Activated T-cell treated with anti-CD3 and anti-CD28 coated beads, Interleukin-2, amount 50 U/mL, for 72 hours (primary cell): ENCODE results near the gene MRPS27. TPM values are rescaled to one million over a fixed set of nuclear protein-coding genes. Genes with fewer than 3 reads are reported as not detected.

Experiments
- ATAC-seq, 2 donors: fragments of 150-1000 bp; cut with Tn5 transposase; replicated peaks in 1 of 2; 2 replicates each; pipeline ENCODE4 v1.10.0; 2021; ENCODE audit warnings: moderate library complexity in 2 of 2, mild to moderate bottlenecking in 1 of 2
- DNase-seq, 2 donors: peaks; one replicate each; pipeline ENCODE4 v3.0.0; 2021 to 2022; ENCODE audit warnings: mixed read lengths in 1 of 2
- H3K27ac Mint-ChIP-seq: one replicate; pipeline ENCODE4 v1.8.0; 2022; ENCODE audit warnings: mild to moderate bottlenecking, moderate library complexity, mixed read lengths
- H3K27me3 Mint-ChIP-seq: one replicate; pipeline ENCODE4 v1.8.0; 2022; ENCODE audit warnings: low read depth, mixed read lengths
- H3K36me3 Mint-ChIP-seq, 2 donors: one replicate each; pipeline ENCODE4 v1.8.0; 2022; ENCODE audit warnings: mixed read lengths in 2 of 2, mild to moderate bottlenecking in 1 of 2; ENCODE audit not compliant: insufficient read depth in 2 of 2
- H3K4me1 Mint-ChIP-seq: one replicate; pipeline ENCODE4 v1.8.0; 2022; ENCODE audit warnings: low read depth, mixed read lengths
- H3K4me3 Mint-ChIP-seq, 2 donors: one replicate each; pipeline ENCODE4 v1.8.0; 2022; ENCODE audit warnings: mild to moderate bottlenecking in 2 of 2, mixed read lengths in 2 of 2, moderate library complexity in 2 of 2
- H3K9me3 Mint-ChIP-seq, 2 donors: one replicate each; pipeline ENCODE4 v1.8.0; 2022; ENCODE audit warnings: mixed read lengths in 2 of 2
- total RNA-seq, 2 donors: library from RNA; stranded (reverse); gene quantifications; one replicate each; pipeline ENCODE4 v1.2.3, GENCODE V29; 2022

Gene MRPS27
- total RNA-seq, 2 donors from 2014 or later, result 80.5 to 83.7 TPM

DNA sequence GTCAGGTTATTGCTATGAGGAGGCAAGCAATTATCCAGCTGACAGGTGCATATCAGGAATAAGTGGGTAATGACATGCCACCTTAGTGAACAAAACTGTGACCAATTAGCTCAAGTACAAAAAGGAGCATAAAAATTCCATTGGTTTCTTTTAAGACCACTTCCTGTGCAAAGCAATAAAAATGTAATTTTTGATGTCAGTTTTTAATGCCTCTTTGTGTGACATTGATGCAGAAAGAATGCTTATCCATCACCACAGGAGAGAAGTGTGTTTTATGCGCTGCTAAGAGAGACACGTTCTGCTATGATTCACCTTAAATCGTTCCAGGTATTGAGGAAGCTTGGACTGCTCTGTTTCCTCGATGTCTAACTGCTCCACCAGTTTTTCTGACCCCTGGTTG, 96.7 kb downstream of the MRPS27 start:
- ATAC-seq (no peak), DNase-seq (no peak)
- no peak overlapping the region for H3K4me3 Mint-ChIP-seq
- no peaks in the 10 kb centered on the region for H3K27me3 Mint-ChIP-seq
- H3K36me3 Mint-ChIP-seq, result peaks cover 13 to 33% of the 10 kb centered on the region in 2 donors
- H3K27ac Mint-ChIP-seq, result no peak overlapping the region
- no peaks in the 10 kb centered on the region for H3K4me1 Mint-ChIP-seq
- H3K9me3 Mint-ChIP-seq, result no peaks in the 10 kb centered on the region

- no peak for ATAC-seq
Observed at GRCh38 chr5:72222521-72222920, 97.5 kb downstream of the MRPS27 start.

DNA sequence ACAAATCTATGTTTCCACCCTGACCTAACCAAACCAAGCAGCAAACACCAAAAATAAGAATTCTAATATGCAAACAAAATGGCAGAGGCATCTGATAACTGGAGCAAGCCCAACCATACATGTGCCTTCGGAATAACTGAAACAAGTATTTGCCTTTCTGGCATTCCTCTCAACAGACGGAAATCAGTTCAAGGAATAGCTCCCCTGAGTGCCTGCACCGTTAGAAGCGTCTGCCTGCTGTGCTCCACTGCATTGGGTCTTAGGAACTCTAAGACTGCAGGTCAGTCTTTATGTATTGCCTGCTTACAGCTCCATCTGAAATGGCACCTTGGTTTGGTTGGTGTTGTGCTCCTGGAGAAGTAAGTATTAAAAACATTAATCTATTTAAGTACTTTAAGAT, 98.5 kb downstream of the MRPS27 start:
- no peaks in the 10 kb centered on the region for H3K9me3 Mint-ChIP-seq
- no peaks in the 10 kb centered on the region for H3K27me3 Mint-ChIP-seq
- no peak for DNase-seq
- no peak for ATAC-seq
- H3K4me3 Mint-ChIP-seq, result no peak overlapping the region
- peaks cover 16 to 41% of the 10 kb centered on the region in 2 donors for H3K36me3 Mint-ChIP-seq
- no peaks in the 10 kb centered on the region for H3K4me1 Mint-ChIP-seq
- H3K27ac Mint-ChIP-seq, result no peak overlapping the region

More at GRCh38 chr5:72222521-72222920, 97.5 kb downstream of the MRPS27 start:
- H3K4me3 Mint-ChIP-seq, result no peak overlapping the region
- H3K4me1 Mint-ChIP-seq, result no peaks in the 10 kb centered on the region
- peaks cover 17 to 35% of the 10 kb centered on the region in 2 donors for H3K36me3 Mint-ChIP-seq
- no peaks in the 10 kb centered on the region for H3K27me3 Mint-ChIP-seq
- no peak for DNase-seq
- no peaks in the 10 kb centered on the region for H3K9me3 Mint-ChIP-seq
- H3K27ac Mint-ChIP-seq, result no peak overlapping the region

DNA sequence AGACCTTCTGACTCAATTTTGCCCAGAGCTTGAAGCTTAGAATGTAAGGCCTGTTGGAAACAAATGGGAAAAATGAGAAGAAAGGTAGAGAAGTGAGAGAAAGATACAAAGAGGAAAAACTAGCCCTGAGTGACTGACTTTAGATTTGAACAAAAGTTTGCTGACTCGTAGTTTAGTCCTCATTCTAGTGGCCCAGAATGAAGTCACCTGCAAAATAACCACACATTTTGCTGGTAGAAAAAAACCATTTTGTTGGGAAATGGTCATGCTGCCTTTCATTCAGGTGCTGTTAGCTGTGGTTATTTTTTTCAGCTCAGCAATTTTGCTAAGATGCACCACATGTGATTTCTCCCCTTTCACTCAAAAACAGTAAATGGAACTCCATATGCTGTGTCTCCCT, 98.9 kb downstream of the MRPS27 start:
- Mint-ChIP-seq H3K4me3 (no peak overlapping the region), H3K27ac (no peak overlapping the region), H3K27me3 (no peaks in the 10 kb centered on the region), H3K9me3 (no peaks in the 10 kb centered on the region), H3K36me3 (peaks cover 15 to 41% of the 10 kb centered on the region in 2 donors), H3K4me1 (no peaks in the 10 kb centered on the region)
- ATAC-seq (no peak), DNase-seq (no peak)

- H3K36me3 Mint-ChIP-seq, result peaks cover 13 to 32% of the 10 kb centered on the region in 2 donors
- H3K4me3 Mint-ChIP-seq, result no peak overlapping the region
- H3K27ac Mint-ChIP-seq, result no peak overlapping the region
- H3K9me3 Mint-ChIP-seq, result peaks cover 0 to 1% of the 10 kb centered on the region in 2 donors
- ATAC-seq (no peak), DNase-seq (no peak)
- H3K4me1 Mint-ChIP-seq, result peaks cover 6% of the 10 kb centered on the region
- H3K27me3 Mint-ChIP-seq, result no peaks in the 10 kb centered on the region
Observed at GRCh38 chr5:72216756-72217155, 103.3 kb downstream of the MRPS27 start.

DNA sequence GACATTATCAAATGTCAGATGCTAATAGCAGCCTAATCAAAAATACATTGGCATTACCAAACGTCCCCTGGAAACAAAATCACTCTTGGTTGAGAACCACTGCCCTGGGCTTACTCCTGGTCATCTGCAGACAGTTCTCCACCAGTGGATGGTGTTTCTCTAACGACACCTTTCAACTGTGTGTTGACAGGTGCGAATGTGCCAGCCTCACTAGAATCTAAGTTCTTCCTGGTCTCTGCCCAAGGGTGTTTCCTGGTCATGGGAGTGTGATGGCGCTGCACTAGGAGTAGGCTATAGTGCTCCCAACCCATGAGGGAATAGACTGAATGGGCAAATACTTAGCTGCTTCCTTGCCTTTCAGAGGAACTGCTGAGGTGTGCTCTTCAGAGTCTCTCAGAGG, 105.9 kb downstream of the MRPS27 start:
- H3K27me3 Mint-ChIP-seq, result no peaks in the 10 kb centered on the region
- no peak overlapping the region for H3K4me3 Mint-ChIP-seq
- no peak overlapping the region for H3K27ac Mint-ChIP-seq

GRCh38 chr5:72213482-72213881, 106.6 kb downstream of the MRPS27 start:
- no peaks in the 10 kb centered on the region for H3K27me3 Mint-ChIP-seq
- H3K36me3 Mint-ChIP-seq, result peaks cover 7 to 17% of the 10 kb centered on the region in 2 donors
- no peak overlapping the region for H3K4me3 Mint-ChIP-seq
- no peak overlapping the region for H3K27ac Mint-ChIP-seq
- peaks cover 0 to 1% of the 10 kb centered on the region in 2 donors for H3K9me3 Mint-ChIP-seq
- ATAC-seq (no peak), DNase-seq (no peak)
- peaks cover 10% of the 10 kb centered on the region for H3K4me1 Mint-ChIP-seq

More for the DNA sequence above, 105.9 kb downstream of the MRPS27 start:
- Mint-ChIP-seq H3K9me3 (peaks cover 0 to 1% of the 10 kb centered on the region in 2 donors), H3K4me1 (peaks cover 6% of the 10 kb centered on the region), H3K36me3 (peaks cover 11 to 21% of the 10 kb centered on the region in 2 donors)
- DNase-seq (no peak), ATAC-seq (no peak)

GRCh38 chr5:72212171-72212570, 107.9 kb downstream of the MRPS27 start:
- Mint-ChIP-seq H3K36me3 (peaks cover 0 to 8% of the 10 kb centered on the region in 2 donors), H3K4me3 (no peak overlapping the region), H3K27me3 (no peaks in the 10 kb centered on the region), H3K4me1 (peaks cover 18% of the 10 kb centered on the region), H3K9me3 (peaks cover 0 to 1% of the 10 kb centered on the region in 2 donors), H3K27ac (no peak overlapping the region)
- DNase-seq (no peak), ATAC-seq (no peak)

DNA sequence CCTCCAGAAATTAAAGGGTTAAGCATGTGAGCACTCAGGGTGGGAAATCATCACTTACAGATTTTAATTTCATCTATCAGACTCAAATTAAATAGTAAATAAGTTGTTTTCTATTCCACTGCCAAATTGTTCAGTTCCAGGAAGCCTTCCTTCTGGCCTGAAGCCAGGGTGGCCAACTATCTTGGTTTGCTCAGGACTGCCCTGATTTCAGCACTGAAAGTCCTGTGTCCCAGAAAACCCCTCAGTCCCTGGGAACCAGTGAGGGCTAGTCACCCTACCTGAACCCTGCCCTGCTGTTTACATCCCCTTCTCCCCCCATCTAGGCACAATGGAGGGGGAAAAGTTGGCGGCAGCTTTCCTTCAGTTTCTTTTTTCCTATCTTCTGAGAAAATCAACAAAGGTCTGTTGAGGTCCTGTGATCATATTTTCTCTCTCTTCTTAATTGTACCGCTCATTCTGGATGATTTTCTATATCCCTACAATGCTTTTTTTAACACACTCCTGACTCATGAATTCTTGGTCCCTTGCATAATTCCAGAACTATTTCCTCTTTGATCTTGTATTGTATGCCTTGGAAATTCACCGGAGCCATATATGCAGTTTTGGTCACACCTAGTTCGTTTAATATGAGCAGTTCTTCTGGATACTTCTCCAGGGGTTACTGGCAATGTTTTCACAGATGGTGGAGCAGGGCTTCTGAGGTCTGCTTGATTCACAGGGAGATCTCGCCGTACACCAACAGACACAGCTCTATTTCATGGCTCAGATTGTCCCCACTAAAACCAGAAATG, 109.0 kb downstream of the MRPS27 start:
- Mint-ChIP-seq H3K4me1 (peaks cover 28% of the 10 kb centered on the region), H3K27me3 (no peaks in the 10 kb centered on the region), H3K27ac (no peak overlapping the region), H3K36me3 (peaks cover 0 to 5% of the 10 kb centered on the region in 2 donors), H3K9me3 (peaks cover 0 to 1% of the 10 kb centered on the region in 2 donors), H3K4me3 (no peak overlapping the region)
- no peak for DNase-seq
- no peak for ATAC-seq

GRCh38 chr5:72209147-72210115, 110.6 kb downstream of the MRPS27 start:
- Mint-ChIP-seq H3K4me3 (no peak overlapping the region), H3K36me3 (peaks cover 3 to 5% of the 10 kb centered on the region in 2 donors), H3K4me1 (peaks cover 33% of the 10 kb centered on the region), H3K27ac (peak overlapping the region; percentile 12), H3K27me3 (no peaks in the 10 kb centered on the region), H3K9me3 (no peaks in the 10 kb centered on the region)
- ATAC-seq, result no peak
- DNase-seq, result no peak

DNA sequence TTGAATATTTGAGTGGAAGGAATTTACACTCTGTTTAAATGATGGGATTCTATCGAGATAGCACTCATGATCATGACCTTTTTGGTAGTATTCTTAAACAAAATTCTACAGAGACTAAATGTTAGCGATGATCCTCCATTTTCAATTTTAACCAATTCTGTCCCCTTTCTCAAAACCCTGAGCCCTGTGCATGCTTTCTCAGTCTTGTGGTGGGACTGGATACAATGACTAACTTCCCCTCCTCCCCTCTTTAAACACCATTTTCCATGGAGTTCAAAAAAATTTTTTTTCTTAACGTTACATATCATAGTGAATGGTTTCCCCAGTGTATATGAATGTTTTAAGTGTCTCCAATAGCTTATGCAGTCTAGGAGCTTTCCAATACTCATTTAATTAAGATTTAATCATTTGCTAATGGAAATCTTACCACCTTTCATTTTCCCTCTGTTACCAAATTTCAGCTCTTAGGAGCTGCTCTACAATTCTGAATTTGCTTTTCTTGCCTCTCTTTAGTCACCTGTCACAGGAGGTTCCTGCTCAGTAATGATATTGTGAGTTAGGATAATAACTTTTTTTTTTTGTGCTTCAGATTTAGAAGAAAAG, 111.6 kb downstream of the MRPS27 start:
- DNase-seq, result no peak
- no peak for ATAC-seq
- peak overlapping the region; percentile 56 for H3K27ac Mint-ChIP-seq
- H3K36me3 Mint-ChIP-seq, result peaks cover 3 to 5% of the 10 kb centered on the region in 2 donors
- peaks cover 29% of the 10 kb centered on the region for H3K4me1 Mint-ChIP-seq
- H3K9me3 Mint-ChIP-seq, result no peaks in the 10 kb centered on the region
- no peaks in the 10 kb centered on the region for H3K27me3 Mint-ChIP-seq
- H3K4me3 Mint-ChIP-seq, result no peak overlapping the region

DNA sequence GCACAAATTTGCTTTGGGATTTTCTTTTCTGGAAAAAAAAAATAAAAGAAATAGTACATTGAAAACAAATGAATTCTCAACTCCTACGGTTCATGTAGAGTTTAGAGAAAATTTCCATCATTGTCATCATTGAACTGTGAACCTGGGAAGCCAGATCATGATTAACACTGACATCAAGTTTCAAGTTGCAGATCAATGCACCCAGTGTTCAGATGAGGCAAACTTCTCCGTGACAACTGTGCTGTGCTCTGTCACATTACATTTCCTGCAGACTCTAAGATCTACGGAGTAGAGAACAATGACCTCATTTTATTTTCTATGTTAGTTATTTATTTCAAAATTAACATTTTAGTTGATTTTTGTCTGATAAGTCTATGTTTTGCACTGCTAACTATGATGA, 113.0 kb downstream of the MRPS27 start:
- Mint-ChIP-seq H3K27ac (no peak overlapping the region), H3K4me3 (no peak overlapping the region), H3K27me3 (no peaks in the 10 kb centered on the region), H3K36me3 (peaks cover 3 to 5% of the 10 kb centered on the region in 2 donors), H3K9me3 (no peaks in the 10 kb centered on the region), H3K4me1 (peaks cover 27% of the 10 kb centered on the region)
- DNase-seq (peak in 1 of 2 donors; percentile 7), ATAC-seq (peak; percentile 72 to 83)

GRCh38 chr5:72206160-72206559, 113.9 kb downstream of the MRPS27 start:
- ATAC-seq (no peak), DNase-seq (no peak)
- no peak overlapping the region for H3K27ac Mint-ChIP-seq
- H3K4me3 Mint-ChIP-seq, result no peak overlapping the region
- no peaks in the 10 kb centered on the region for H3K9me3 Mint-ChIP-seq
- H3K36me3 Mint-ChIP-seq, result peaks cover 1 to 5% of the 10 kb centered on the region in 2 donors
- peaks cover 27% of the 10 kb centered on the region for H3K4me1 Mint-ChIP-seq
- no peaks in the 10 kb centered on the region for H3K27me3 Mint-ChIP-seq
